ENCODE results near the gene RAB38.

The RAB38 gene

DNA sequence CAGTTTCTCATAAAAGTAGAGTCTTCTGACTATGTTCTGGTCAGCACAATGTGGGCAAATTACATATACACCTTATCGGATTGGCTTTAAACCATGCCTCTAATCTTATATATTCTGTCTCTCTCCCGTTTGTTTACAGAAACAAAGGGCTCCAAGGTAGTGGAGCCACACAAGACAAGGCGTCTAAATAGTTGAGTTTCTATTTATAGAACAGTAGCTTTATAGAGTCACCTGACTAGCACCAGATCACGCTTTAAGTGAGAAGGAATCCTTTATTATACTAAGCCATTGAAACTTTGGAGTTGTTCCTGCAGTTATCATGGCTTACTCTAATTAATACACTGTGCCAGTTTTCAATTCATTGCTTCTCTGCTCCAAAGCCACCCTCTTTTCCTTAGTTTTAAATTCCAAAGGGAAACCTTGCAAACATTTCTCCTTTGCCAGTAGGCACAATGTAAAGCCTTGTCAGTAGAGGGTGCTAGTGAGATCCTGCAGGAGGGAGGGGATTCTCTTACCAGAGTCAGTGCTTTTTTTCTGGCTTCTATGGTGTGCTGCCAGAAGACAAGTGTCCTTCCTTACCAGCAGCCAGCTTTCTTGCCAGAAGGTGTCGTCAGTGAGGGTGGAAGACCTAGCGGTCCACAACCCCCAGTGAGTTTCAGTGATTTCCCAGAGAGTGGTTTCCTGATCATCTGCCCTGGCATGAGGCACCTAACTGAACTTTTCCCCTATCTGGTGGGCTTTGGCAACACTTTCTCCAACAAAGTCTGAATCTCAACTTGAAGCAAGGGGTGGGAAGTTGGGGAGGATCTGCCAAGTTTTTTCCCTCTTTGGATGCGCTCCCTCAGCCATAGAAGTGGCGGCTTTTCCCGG is 71.7 kb downstream of the RAB38 start:
- Histone ChIP-seq H3K4me3 (replicated peaks; ENCODE audit: insufficient read depth, low read length) (no peak overlapping the region), H3K27ac (replicated peaks) (no peak overlapping the region), H3K27me3 (ENCODE audit: insufficient read depth, poor library complexity, severe bottlenecking) (no peaks in the 10 kb centered on the region)
- TF ChIP-seq SPI1 (IDR thresholded peaks at IDR 0.05; ENCODE audit: borderline replicate concordance, low read depth) (no peak), POLR2AphosphoS5 (IDR thresholded peaks at IDR 0.05; ENCODE audit: low read depth) (no peak), GABPA (IDR thresholded peaks at IDR 0.05; ENCODE audit: low read depth) (no peak)
- TF ChIP-seq, protein P1, sequence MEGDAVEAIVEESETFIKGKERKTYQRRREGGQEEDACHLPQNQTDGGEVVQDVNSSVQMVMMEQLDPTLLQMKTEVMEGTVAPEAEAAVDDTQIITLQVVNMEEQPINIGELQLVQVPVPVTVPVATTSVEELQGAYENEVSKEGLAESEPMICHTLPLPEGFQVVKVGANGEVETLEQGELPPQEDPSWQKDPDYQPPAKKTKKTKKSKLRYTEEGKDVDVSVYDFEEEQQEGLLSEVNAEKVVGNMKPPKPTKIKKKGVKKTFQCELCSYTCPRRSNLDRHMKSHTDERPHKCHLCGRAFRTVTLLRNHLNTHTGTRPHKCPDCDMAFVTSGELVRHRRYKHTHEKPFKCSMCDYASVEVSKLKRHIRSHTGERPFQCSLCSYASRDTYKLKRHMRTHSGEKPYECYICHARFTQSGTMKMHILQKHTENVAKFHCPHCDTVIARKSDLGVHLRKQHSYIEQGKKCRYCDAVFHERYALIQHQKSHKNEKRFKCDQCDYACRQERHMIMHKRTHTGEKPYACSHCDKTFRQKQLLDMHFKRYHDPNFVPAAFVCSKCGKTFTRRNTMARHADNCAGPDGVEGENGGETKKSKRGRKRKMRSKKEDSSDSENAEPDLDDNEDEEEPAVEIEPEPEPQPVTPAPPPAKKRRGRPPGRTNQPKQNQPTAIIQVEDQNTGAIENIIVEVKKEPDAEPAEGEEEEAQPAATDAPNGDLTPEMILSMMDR (IDR thresholded peaks at IDR 0.05; ENCODE audit: insufficient read depth, low read length): peak; percentile 73
- TF ChIP-seq, protein P2, sequence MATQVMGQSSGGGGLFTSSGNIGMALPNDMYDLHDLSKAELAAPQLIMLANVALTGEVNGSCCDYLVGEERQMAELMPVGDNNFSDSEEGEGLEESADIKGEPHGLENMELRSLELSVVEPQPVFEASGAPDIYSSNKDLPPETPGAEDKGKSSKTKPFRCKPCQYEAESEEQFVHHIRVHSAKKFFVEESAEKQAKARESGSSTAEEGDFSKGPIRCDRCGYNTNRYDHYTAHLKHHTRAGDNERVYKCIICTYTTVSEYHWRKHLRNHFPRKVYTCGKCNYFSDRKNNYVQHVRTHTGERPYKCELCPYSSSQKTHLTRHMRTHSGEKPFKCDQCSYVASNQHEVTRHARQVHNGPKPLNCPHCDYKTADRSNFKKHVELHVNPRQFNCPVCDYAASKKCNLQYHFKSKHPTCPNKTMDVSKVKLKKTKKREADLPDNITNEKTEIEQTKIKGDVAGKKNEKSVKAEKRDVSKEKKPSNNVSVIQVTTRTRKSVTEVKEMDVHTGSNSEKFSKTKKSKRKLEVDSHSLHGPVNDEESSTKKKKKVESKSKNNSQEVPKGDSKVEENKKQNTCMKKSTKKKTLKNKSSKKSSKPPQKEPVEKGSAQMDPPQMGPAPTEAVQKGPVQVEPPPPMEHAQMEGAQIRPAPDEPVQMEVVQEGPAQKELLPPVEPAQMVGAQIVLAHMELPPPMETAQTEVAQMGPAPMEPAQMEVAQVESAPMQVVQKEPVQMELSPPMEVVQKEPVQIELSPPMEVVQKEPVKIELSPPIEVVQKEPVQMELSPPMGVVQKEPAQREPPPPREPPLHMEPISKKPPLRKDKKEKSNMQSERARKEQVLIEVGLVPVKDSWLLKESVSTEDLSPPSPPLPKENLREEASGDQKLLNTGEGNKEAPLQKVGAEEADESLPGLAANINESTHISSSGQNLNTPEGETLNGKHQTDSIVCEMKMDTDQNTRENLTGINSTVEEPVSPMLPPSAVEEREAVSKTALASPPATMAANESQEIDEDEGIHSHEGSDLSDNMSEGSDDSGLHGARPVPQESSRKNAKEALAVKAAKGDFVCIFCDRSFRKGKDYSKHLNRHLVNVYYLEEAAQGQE (IDR thresholded peaks at IDR 0.05; ENCODE audit: insufficient replicate concordance, low read depth): no peak
- DNase-seq (ENCODE audit: low read depth in 1 of 2, low spot score in 1 of 2): peak; percentile 21 to 74

DNA sequence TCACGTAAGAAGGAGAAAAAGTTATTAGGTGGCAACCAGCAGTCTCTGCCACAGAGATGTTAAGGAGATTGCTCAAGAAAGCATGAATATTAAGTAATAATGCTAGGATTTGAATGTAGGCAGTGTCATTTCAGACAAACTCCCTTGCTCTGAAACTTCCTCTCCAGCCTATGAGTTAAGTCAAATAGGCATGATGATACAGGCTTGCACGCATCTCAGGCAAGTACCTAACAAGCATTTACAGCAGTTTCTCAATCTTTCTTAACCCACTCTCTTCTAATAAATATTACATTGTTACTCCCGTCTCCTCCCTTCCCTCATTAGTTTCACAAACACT is 72.7 kb downstream of the RAB38 start:
- no peak overlapping the region for H3K27ac ChIP-seq (replicated peaks)
- H3K27me3 ChIP-seq (ENCODE audit: insufficient read depth, poor library complexity, severe bottlenecking): peaks cover 2% of the 10 kb centered on the region
- no peak for TF ChIP-seq POLR2AphosphoS5 (IDR thresholded peaks at IDR 0.05; ENCODE audit: low read depth)
- TF ChIP-seq GABPA (IDR thresholded peaks at IDR 0.05; ENCODE audit: low read depth): no peak
- H3K4me3 ChIP-seq (replicated peaks; ENCODE audit: insufficient read depth, low read length): no peak overlapping the region
- peak in 1 of 2 experiments; percentile 21 for DNase-seq (ENCODE audit: low read depth in 1 of 2, low spot score in 1 of 2)

DNA sequence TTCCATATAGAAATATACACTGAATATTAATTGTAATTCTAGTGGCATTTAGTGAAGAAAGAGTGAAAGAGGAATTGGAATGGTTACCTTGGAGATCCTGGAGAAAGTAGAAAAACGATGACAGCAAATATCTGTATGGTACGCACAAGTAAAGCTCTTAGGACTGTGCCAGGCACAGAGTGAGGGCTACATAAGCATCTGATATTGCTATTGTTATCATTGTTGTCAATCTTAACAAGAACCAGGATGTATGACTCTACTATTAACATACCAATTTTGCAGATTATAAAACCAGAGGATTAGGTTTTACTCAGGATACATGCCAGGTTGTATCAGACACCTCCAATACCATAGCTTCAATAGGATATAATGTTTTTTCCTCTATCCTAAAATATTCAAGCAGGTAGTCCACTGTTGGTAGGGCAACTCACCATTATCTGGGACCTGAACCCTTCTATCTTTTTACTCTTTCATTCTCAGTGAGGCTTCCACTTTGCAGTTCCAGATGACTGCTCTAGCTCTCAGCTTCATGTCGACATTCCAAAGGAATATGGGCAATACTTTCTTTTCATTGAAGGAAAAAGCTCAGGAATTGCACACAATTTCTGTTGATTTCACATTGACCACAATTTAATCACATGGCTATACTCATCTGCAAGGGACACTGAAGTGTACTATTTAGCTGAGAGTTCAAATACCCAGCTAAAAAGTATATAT is 73.2 kb downstream of the RAB38 start:
- H3K27me3 ChIP-seq (ENCODE audit: insufficient read depth, poor library complexity, severe bottlenecking): peaks cover 3% of the 10 kb centered on the region
- no peak overlapping the region for H3K27ac ChIP-seq (replicated peaks)
- H3K4me3 ChIP-seq (replicated peaks; ENCODE audit: insufficient read depth, low read length): no peak overlapping the region
- no peak for DNase-seq (ENCODE audit: low read depth in 1 of 2, low spot score in 1 of 2)
- TF ChIP-seq, protein P2 (IDR thresholded peaks at IDR 0.05; ENCODE audit: insufficient replicate concordance, low read depth): no peak
- TF ChIP-seq, protein P1 (IDR thresholded peaks at IDR 0.05; ENCODE audit: insufficient read depth, low read length): no peak
- no peak for TF ChIP-seq POLR2AphosphoS5 (IDR thresholded peaks at IDR 0.05; ENCODE audit: low read depth)
- no peak for TF ChIP-seq GABPA (IDR thresholded peaks at IDR 0.05; ENCODE audit: low read depth)
- TF ChIP-seq SPI1 (IDR thresholded peaks at IDR 0.05; ENCODE audit: borderline replicate concordance, low read depth): no peak

DNA sequence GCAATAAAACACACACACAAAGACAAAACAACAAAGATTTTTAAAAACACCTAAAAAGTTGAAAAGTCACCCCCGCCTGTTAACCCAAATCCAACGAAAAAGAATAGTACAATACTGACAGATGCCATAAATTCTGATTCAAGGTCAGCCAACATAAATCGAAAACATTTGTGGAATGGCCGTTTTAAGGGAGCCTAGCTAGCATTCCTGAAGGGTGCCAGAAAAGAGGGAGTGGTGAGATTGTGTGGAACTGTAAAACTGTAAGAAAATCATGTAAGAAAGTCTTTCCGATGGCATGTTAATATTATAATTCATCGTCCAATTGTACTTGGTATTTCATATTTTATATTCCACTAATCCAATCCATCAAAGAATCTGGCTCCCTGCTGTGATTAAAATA is 75.1 kb downstream of the RAB38 start:
- TF ChIP-seq, protein P2 (IDR thresholded peaks at IDR 0.05; ENCODE audit: insufficient replicate concordance, low read depth): no peak
- TF ChIP-seq GABPA (IDR thresholded peaks at IDR 0.05; ENCODE audit: low read depth): no peak
- no peak for TF ChIP-seq SPI1 (IDR thresholded peaks at IDR 0.05; ENCODE audit: borderline replicate concordance, low read depth)
- TF ChIP-seq POLR2AphosphoS5 (IDR thresholded peaks at IDR 0.05; ENCODE audit: low read depth): no peak
- TF ChIP-seq, protein P1 (IDR thresholded peaks at IDR 0.05; ENCODE audit: insufficient read depth, low read length): no peak
- no peak overlapping the region for H3K27ac ChIP-seq (replicated peaks)
- no peak for DNase-seq (ENCODE audit: low read depth in 1 of 2, low spot score in 1 of 2)
- H3K4me3 ChIP-seq (replicated peaks; ENCODE audit: insufficient read depth, low read length): no peak overlapping the region
- peaks cover 5% of the 10 kb centered on the region for H3K27me3 ChIP-seq (ENCODE audit: insufficient read depth, poor library complexity, severe bottlenecking)
